HG02642 (cell line): ENCODE data around the gene TES.
"Not testable (repeated sequence)": the region's sequence is repeated elsewhere in the genome, so short reads cannot be mapped to it uniquely, and the experiment has no call there.

Experiments
- ATAC-seq: cut with Tn5 transposase; IDR thresholded peaks from one replicate; pipeline ENCODE4 v1.9.1; 2021; ENCODE audit warnings: mild to moderate bottlenecking; ENCODE audit not compliant: unreplicated experiment, poor library complexity

The TES gene, protein sequence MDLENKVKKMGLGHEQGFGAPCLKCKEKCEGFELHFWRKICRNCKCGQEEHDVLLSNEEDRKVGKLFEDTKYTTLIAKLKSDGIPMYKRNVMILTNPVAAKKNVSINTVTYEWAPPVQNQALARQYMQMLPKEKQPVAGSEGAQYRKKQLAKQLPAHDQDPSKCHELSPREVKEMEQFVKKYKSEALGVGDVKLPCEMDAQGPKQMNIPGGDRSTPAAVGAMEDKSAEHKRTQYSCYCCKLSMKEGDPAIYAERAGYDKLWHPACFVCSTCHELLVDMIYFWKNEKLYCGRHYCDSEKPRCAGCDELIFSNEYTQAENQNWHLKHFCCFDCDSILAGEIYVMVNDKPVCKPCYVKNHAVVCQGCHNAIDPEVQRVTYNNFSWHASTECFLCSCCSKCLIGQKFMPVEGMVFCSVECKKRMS

DNA sequence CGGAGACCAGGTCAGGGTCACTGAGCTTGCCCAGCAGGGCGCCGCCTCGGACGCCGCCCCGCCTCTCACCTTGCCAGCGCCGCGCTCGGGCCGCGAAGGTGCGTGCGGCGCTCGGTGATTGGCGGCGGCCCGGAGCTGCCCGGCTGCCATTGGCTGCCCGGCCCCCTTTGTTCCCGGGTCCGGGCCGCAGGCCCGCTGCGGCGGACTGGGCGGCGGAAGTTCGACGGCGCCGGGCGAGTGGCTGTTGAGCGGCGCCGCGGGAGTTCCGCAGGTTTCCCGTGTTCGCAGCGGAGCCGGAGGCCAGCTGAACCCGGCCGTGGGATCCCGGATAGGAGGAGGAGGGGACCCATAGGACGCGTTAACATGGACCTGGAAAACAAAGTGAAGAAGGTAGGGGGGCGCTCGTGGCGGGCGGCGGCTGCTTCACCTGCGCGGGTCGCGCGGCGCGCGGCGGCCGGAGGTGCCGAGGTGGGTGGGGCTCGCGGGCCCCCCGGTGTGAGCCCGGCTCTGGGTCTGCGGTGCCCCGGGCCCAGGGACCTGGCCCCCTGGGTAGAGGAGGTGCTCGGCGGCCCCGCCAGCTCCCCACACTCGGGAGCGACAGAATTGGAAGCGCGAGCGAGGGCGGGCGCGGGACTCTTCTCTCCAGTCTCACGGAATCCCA, at the start of gene TES:
TES (plus strand) TSS at position 195 of the 661 bp plus-strand sequence; CDS start at position 364, 169 bp downstream.
- peak; percentile 93 for ATAC-seq

DNA sequence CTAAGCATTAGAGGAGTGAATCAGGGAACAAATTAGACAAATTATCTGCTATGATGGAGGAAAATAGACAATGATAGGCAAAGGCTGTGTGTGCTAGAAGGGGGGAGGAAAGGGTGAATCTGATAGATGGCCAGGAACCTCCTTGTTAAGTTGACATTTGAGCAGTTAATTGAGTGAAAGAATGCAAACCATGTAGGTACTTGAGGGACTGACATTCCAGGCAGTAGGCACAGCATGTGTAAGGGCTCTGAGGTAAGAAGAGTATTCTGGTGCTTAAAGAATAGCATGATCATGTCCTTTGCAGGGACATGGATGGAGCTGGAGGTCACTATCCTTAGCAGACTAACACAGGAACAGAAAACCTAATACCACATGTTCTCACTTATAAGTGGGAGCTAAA, 48.6 kb upstream of the TES start:
- no peak for ATAC-seq

DNA sequence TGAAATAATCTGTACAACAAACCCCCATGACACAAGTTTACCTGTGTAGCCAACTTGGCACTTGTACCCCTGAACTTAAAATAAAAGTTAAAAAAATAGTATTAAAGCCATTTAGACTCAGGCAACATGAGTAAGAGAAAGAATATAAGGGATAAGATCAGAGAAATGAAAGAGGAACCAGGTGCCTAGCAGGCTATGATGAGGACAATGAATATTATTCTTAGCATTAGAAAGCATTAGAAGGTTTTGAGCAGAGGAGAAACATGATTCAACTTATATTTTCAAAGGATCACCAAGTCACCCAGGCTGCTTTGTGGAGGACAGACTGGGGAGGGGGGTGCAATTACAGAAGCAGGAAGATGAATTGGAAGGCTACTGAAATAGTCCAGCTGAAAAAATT, 48.1 kb upstream of the TES start:
- no peak for ATAC-seq

DNA sequence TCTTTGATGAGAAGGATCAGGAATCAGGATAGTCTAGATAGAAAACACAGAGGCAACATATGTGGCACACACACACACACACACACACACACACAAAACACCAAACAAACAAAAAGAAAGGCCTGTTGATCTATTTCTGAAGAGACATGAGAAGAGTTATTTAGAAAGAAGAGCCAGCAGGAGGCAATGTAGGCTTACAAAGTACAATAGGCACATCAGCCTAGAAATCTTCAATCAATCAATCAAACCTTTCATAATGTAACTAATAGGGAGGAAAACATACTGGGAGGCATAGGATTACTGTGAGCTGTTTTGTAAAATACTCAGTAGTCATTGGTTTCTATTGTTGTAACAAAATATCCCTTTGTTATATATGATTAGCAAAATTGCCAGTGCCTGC, 47.3 kb upstream of the TES start:
- no peak for ATAC-seq

DNA sequence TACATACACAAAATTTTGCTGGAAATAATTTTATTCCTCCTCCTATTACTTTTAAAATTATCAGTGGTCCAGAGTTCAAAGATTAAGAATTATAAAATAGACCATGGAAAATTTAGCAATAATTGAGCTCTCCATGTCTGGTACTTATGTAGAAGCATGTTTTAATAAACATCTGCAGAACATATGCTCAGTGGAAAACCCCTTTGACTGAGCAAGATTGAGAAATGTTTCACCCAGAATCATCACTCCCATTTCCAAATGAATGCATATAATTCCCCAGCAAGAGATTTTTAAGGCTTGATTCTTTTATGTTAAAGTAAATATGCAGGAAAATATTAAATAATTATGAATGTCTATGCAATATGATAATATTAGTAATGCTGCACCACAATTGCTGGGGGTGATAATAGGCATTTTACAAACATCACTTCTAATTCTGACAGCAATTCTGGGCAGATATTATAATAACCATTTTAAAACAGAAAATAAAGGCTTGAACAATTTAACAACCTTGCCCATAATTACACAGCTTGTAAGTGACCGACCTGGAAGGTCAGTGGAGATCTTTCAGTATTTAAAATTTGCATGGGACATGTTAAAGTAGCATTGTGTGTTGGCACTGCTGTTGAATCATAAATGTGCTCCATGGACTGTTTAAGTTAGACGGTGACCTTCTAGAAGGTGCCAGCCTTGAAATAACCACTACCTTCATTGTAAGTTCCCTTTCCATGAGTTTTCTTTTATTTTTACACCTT, 45.6 kb upstream of the TES start:
- no peak for ATAC-seq

DNA sequence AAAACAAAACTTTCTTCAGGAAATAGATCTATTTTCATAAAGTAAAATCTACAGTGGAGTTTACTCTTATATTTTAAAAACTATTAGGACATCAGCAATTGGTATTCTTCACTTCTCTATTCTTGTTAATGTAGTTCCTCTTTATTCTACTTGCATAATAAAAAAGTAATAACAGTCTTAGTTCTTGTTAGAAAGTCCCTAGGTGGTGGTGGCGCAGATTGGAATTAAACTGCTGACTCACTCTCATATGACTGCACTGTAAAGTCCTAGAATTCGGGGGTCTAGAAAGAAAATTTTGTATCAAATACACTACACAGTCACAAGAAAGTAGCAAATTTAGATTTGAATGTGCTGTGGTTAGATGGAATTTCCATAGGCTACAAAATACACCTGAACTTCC, 44.6 kb upstream of the TES start:
- peak; percentile 57 for ATAC-seq

DNA sequence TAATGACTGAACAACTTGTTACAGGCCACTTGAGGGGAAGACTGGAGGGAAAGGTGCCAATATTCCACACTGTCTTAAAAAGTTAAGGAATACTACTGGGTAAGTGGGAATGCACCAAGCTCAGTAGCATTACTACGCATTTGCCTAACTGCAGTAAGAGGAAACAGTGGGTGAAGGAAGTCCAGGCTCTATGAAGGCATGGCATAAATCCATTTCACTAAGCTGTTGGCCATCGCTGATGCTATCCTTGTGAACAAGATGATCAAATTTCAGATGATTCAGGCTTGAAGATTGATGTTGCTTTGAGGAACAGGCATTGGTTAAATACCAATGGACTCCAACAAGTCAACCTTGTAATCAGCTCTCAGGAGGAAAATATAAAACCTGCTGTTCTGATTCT, 44.2 kb upstream of the TES start:
- ATAC-seq: no peak

DNA sequence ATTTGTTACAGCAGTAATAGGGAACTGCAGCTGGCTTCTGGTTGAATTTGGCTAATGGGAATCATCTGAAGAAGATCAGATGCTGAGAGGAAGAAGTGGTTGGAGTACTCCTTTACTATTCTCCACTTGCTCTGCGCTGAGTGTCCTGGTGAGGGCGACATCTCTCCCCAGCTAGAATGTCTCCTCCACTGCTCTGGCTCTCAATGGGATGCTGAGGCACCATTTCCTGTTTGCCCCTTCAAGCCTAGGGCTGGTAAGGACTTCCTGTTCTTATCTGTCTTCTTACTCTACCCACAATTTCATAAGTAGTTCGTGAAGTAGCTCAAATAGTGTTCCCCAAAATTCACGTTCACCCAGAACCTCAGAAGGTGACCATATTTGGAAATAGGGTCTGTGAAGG, 43.2 kb upstream of the TES start:
- no peak for ATAC-seq

DNA sequence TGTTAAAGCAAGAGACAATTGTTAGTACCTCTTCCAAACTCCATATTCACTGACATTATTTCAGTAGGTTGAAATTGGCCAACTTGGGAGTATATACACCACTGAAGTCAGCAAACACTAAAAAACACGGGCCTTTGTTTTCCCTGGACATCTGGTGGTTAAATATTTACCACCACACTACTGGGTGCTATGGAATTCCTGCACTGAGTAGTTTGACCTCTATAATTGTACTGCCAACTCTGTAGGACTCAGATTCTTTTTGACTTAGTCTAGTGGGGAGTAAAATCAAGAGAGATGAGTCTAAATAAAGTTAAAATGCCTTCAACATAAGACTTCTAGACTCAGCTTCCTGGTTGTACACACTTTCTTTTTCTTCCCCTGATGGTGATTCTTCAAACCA, 41.3 kb upstream of the TES start:
- ATAC-seq: no peak

DNA sequence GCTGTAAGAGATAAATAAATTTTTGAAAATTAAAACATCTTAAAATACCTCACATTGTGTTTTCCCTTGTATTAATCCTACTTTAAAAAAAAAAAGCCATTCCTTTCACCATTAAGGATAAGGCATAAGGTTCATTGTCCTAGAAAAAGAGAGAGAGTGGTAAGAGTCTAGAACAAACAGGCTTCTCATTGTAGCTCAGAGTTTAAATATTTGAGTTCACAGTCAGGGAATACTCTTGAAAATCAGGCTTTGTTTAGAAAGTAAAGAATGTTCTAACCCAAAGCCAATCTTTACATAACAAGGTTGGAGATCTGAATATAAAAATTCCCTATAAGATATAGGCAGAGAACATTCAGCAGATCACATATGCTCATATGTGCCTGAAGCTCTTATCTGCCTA, 40.2 kb upstream of the TES start:
- no peak for ATAC-seq

DNA sequence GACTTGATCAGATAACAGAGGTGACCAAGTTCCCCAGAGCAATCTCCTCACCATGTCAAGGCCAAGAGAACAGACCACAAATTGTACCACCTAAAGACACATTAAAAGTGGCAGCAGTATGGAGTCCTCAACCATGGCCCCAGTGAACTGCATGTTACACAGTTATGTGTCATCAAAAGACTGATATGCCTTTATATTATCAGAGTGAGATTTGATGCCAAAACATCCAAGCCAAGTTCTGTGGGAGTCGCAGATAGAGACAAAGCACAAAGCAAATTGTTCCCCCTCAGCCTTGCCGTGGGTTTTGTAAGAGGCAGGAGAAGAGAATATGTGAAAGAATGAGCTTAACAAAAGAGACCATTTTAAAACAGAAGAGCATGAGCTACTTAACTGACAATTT, 39.2 kb upstream of the TES start:
- ATAC-seq: no peak

DNA sequence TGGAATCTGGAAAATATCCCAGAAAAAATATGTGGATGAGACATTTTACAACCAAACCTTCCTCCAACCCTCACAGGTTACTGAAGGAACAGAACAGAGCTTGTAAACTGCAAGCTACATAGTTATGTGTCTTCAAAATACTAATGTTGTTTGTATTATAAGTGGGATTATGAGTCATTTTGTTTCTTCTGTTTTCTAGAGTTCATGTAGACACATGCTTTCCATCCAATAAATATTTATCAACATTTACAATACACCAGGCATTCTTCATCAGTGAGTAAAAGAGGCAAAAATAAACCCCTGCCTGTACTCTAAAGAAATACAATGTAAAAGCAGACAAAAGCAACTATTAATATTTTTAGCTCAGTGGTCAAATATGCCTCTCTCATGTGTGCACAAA, 38.0 kb upstream of the TES start:
- no peak for ATAC-seq

DNA sequence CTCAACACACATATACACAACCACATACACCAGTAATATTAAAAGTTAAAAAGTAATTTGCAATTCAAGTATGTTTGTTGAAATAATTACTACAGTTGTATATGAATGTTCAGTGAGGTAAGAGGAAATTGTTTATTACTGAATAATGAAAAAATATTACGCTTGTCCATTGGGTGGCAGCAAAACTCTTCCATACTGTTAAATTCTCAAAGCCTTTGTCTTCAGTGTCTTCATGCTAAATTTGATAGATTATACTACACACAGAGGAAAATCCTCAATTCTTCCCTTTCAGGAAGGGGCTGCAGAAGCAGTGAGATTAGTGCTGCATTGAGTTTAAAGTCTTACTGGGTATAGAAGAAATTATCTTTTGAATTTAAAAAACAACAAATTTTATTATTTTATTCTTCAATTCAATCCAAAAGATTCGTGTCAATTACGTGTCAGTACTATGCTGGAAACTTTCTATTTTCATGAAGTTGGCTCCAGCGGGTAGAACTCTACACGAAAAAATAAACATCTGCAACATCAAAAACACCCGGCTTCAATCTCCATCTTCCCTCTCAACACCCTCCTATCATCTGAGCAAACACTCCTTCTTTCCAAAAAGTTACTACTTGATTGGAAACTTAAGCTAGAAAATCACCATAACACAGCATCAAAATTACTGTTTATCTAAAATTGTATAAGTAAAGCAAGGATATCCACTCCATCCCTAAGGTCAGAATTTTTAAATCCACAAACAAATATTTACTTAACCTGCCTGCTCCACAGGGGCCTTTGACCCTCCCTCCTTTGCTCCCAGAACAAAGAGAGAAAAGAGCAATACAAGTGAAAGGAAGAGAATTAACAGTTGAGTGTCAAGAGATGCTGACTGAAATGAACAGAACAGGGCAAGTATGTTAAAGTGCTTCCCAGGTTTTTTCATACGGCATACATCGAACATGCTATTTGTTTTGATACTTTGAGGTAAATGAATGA, 37.0 kb upstream of the TES start:
- no peak for ATAC-seq

DNA sequence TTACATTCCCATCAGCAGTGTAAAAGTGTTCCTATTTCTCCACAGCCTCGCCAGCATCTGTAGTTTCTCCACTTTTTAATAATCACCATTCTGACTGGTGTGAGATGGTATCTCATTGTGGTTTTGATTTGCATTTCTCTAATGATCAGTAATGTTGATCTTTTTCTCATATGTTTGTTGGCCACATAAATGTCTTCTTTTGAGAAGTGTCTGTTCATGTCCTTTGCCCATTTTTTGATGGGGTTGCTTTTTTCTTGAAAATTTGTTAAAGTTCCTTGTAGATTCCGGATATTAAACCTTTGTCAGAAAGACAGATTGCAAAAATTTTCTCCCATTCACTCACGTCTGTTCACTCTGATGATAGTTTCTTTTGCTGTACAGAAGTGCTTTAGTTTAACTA, 35.2 kb upstream of the TES start:
- not testable (repeated sequence) for ATAC-seq

DNA sequence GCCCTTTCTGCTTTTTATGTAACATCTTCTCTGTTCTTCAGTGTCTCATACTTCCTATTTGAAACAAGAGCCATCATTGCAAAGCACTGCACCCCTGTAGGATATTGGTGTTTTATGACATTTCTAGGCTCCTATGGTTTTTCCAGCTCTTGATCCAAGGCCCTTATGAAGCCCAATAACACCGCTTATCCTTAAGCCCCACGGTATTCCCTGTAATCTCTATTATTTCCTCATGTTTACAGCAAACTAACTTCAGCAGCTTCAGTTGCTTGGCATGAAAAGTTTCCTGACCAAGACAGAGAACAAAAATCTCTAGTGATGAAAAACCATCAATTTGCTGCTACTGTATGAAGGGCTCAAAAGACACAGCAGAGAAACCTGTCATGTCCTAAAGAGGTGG, 34.1 kb upstream of the TES start:
- ATAC-seq: no peak

DNA sequence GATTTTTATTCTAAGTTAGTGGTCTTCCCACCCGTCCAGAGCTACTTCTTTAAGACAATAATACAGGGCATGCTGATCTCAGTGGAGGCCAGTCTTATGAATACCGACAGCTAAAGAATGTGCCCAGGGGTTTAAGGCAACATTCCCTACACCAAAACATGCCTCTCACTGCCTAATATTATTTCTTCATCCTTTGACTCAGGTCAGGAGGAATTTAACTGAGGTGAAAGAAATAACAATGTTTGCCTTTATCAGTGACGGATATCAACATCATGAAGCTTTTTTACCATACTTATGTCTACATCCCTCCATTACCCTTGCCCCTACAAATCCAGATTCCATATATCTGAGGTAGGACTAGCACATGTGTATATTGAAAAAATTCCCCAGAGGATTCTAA, 33.3 kb upstream of the TES start:
- no peak for ATAC-seq

DNA sequence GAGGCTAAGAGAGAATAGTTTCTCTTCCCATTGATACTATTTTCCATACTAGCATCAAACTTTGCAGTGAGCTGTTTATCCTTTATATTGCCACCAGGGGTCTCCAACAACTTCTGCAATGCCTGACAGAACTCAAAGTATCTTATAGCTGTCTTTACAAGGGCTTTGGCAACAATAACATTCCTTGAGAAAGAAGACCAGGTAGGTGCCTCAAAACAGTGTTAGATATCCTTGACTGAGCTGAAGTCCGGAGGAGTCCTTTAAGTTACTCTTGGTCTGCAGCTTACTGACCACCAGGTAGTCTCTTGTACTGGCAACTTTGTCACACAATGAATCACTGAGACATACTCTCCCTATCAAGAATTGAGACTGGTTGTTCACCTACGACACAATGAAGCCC, 30.0 kb upstream of the TES start:
- ATAC-seq: peak; percentile 92

DNA sequence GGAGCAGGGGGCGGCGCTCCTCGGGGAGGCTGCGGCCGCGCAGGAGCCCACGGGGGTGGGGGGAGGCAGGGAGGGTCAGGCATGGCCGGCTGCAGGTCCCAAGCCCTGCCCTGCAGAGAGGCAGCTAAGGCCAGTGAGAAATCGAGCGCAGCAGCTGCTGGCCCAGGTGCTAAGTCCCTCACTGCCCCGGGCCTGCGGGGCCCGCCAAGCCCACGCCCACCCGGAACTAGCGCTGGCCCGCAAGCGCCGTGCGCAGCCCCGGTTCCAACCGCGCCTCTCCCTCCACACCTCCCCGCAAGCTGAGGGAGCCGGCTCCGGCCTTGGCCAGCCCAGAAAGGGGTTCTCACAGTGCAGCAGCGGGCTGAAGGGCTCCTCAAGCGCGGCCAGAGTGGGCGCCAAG, 28.3 kb upstream of the TES start:
- no peak for ATAC-seq

DNA sequence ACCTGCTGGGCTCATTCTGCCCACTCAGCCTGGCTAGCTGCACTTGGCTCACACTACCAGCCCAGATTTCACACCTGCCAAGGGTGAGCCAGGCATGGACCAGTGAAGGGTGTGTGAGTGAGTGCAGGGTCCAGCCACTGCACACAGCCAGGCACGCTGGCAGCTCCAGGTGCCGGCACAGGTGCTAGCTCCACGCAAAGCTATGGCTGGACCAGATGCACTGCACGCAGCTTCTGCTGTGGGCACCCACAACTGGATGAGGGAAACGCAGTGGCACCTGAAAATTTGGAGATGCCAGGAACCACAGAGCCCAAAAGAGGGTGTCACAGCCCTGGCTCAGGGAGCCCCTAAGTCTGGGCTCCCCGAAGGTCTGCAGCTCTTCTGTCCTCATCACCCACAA, 24.9 kb upstream of the TES start:
- ATAC-seq: no peak

DNA sequence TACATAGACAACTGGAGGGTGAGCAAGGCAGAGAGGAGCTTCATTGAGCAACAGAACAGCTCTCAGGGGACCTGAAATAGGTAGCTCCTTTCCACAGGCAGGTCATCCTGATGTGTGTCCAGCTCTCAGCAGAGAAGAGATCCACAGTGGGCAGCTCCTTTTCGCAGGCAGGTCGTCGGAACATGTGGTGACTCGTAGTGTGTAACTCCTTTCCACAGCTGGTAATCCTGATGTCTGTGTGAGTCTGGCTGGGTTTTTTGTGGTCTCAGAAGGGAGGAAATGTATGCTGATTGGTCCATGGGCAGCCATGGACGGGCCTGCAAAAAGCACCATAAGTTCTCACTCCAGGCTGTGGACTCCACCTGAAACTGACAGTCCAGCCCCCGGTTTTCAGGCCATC, 24.4 kb upstream of the TES start:
- no peak for ATAC-seq
